Pancreas (tissue), 10 donors: ENCODE measurements around the gene CYP2A13. TPM values are rescaled to one million over a fixed set of nuclear protein-coding genes. Genes with fewer than 3 reads are reported as not detected.
A peak's percentile ranks its signal among the peaks of the same experiment; 100 is the strongest.
"Not testable (repeated sequence)": the region's sequence is repeated elsewhere in the genome, so short reads cannot be mapped to it uniquely, and the experiment has no call there.

ENCODE experiments used
- ATAC-seq, 4 donors: fragments of 200-7000 bp; cut with Tn5 transposase; one replicate each; pipeline versions ENCODE4 v1.8.0 to v1.9.1; 2020; ENCODE audit warnings: mild to moderate bottlenecking in 4 of 4, moderate library complexity in 4 of 4
- DNase-seq, 6 donors: peaks; one replicate each; pipeline ENCODE4 v3.0.0-alpha.2; 2020
- FAIRE-seq: peaks from 2 replicates; lab custom pipeline; 2012; peaks lifted over from hg19 to GRCh38; lab: Jason Lieb, UNC
- H3K27ac ChIP-seq, 4 donors: fragments of 200-600 bp; sonication (generic); 1 replicate in 3 of 4; 2 replicates in 1 of 4; pipeline versions ENCODE4 v1.5.0 to v1.8.0; 2020
- H3K27me3 ChIP-seq, 4 donors: fragments of 200-600 bp; one replicate each; pipeline ENCODE4 v1.8.0; 2021
- H3K36me3 ChIP-seq, 3 donors: fragments of 200-600 bp; sonication (generic) in 1 of 3; one replicate each; pipeline versions ENCODE4 v1.5.0 to v1.8.0; 2020 to 2021
- H3K4me1 ChIP-seq, 3 donors: fragments of 200-600 bp; one replicate each; pipeline ENCODE4 v1.8.0; 2021
- H3K4me3 ChIP-seq, 4 donors: fragments of 200-600 bp; sonication (generic) in 2 of 4; one replicate each; pipeline versions ENCODE4 v1.5.0 to v1.8.0; 2020 to 2021
- H3K9me3 ChIP-seq, 4 donors: fragments of 200-600 bp; one replicate each; pipeline ENCODE4 v1.8.0; 2021
- WGBS, 2 donors: extraction: QIAGEN DNeasy Blood & Tissue Kit; methylation state at CpG; one replicate each; pipeline ENCODE4 v1.1.7; 2013; 5-methylcytosine and 5-hydroxymethylcytosine counted together
- intact Hi-C, 3 donors: fragments of 100-400 bp; cut with DNase I; formaldehyde crosslinking; loops; one replicate each; pipeline versions ENCODE4 v1.11.1 to v1.14.2; 2022
- polyA plus RNA-seq, 2 donors: library from polyadenylated mRNA; stranded (reverse); fragments of 200-250 nt; gene quantifications; one replicate each; pipeline ENCODE4 v1.2.3, GENCODE V29; 2013
- total RNA-seq, 6 donors: library from RNA; stranded (reverse); fragmentation: NEBNext Ultra II Directional in 4 of 6; extraction: Animal tissue kit (Norgen Biotek cat#: 25700) in 4 of 6; gene quantifications; one replicate each; pipeline versions ENCODE4 v1.2.1 to v1.2.4, GENCODE V29; 2021 to 2023
- TF ChIP-seq, protein P1 (sequence below), 4 donors: fragments of 200-600 bp; sonication (generic) in 3 of 4; IDR thresholded peaks; one replicate each; pipeline versions ENCODE4 v1.5.0 to v1.8.0; 2021; ENCODE audit warnings: antibody characterized with exemption in 4 of 4
- donor health status: healthy with polysubstance abuse.
- donor health status: DM: no; HTN: no; CAD: no; lungs with moderate emphysema.
- donor health status: DM: no; HTN: no; CAD: no.
- donor health status: control.
- donor health status: control.
- donor health status: Bipolar disorder and iron deficiency.
- donor health status: DM: yes; HTN: yes; CAD: no.
- donor health status: DM: no; HTN: no; CAD: no.
- donor health status: DM: no; HTN: no; CAD: no.
- donor health status: DM: yes; HTN: yes; CAD: no.

CYP2A13 gene
- total and polyA plus RNA-seq, 8 donors: not detected

DNA sequence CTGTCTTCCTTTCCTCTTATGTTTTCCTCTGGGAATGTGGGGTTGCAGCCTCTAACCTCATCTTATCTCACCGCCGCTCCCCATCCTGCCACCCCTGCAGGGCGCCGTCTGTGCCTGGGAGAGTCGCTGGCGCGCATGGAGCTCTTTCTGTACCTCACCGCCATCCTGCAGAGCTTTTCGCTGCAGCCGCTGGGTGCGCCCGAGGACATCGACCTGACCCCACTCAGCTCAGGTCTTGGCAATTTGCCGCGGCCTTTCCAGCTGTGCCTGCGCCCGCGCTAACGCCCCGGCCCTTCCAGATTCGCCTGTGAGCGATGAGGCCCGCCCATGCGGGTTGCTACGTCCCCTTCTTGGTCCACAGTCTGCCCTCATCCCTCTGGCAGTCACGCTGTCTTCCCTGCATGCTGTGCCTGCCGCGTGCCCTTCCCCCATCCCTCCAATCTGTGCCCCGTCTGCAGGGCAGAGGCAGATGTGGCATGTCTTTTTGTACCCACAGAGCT, 39.6 kb downstream of the CYP2A13 start:
- intact Hi-C loops, H3K4me1 ChIP-seq, H3K36me3 ChIP-seq, H3K27me3 ChIP-seq, FAIRE-seq, H3K27ac ChIP-seq, H3K9me3 ChIP-seq: not testable (repeated sequence)
- DNase-seq (peak; percentile 57 to 89 (median 81)), ATAC-seq (peak; percentile 91 to 97 (median 96))
- peak overlapping the region in 1 of 4 donors; percentile 20 for H3K4me3 ChIP-seq
- TF ChIP-seq, protein P1, sequence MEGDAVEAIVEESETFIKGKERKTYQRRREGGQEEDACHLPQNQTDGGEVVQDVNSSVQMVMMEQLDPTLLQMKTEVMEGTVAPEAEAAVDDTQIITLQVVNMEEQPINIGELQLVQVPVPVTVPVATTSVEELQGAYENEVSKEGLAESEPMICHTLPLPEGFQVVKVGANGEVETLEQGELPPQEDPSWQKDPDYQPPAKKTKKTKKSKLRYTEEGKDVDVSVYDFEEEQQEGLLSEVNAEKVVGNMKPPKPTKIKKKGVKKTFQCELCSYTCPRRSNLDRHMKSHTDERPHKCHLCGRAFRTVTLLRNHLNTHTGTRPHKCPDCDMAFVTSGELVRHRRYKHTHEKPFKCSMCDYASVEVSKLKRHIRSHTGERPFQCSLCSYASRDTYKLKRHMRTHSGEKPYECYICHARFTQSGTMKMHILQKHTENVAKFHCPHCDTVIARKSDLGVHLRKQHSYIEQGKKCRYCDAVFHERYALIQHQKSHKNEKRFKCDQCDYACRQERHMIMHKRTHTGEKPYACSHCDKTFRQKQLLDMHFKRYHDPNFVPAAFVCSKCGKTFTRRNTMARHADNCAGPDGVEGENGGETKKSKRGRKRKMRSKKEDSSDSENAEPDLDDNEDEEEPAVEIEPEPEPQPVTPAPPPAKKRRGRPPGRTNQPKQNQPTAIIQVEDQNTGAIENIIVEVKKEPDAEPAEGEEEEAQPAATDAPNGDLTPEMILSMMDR (IDR thresholded peaks at IDR 0.05): peak in 1 of 4 donors; percentile 13
- WGBS, 2 donors: 2% methylated on average over 16 to 29 of the region's 29 CpGs

DNA sequence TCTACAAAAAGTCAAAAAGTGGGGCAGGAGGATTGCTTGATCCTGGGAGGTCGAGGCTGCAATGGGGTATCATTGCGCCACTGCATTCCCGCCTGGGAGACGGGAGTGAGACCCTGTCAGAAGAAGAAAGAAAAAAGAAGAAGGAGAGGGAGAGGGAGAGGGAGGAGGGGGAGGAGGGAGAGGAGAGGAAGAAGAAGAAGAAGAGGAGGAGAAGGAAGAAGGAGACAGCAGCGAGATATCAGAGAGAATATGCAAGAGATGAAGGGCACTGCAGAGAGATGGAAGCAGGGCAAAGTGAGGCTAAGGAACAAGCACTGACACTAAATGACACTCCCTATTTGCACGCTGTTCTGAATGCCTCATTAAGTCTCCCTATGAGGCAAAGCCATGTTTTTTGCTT, 40.4 kb downstream of the CYP2A13 start:
- Histone ChIP-seq H3K4me1 (no peaks in the 10 kb centered on the region), H3K27me3 (no peaks in the 10 kb centered on the region), H3K4me3 (no peak overlapping the region), H3K9me3 (no peaks in the 10 kb centered on the region), H3K36me3 (no peaks in the 10 kb centered on the region), H3K27ac (no peak overlapping the region)
- ATAC-seq (no peak), DNase-seq (no peak), FAIRE-seq (no peak)
- WGBS, 2 donors: 52 to 71% methylated on average over 6 of the region's 6 CpGs
- TF ChIP-seq, protein P1 (IDR thresholded peaks at IDR 0.05): no peak
- intact Hi-C loops: no loop called here

DNA sequence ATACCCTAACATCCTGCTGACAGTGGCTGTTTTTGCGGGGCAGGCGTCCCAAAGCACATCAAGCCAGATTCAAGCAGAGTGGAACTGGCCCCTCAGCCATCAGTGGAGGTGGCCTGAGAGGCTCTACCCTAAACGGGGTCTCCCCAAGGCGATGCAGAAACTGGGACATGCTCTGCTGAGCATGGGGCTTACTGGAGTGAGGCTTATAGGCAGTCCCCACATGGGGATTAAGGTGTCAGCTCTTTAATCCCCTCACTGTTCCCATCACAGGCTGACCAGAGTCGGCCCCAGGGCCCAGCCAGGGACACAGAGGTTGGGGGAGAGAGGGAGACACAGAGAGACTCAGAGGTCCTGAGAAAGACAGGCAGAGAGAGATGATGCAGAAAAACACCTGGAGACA, 42.9 kb downstream of the CYP2A13 start:
- WGBS, 2 donors: 49 to 58% methylated on average over 5 of the region's 5 CpGs
- Histone ChIP-seq H3K36me3 (no peaks in the 10 kb centered on the region), H3K27me3 (no peaks in the 10 kb centered on the region), H3K4me3 (no peak overlapping the region), H3K4me1 (no peaks in the 10 kb centered on the region), H3K9me3 (no peaks in the 10 kb centered on the region), H3K27ac (no peak overlapping the region)
- FAIRE-seq (no peak), DNase-seq (no peak), ATAC-seq (no peak)
- intact Hi-C loops: no loop called here
- TF ChIP-seq, protein P1 (IDR thresholded peaks at IDR 0.05): no peak

- Histone ChIP-seq H3K4me1 (no peaks in the 10 kb centered on the region), H3K27me3 (no peaks in the 10 kb centered on the region), H3K4me3 (no peak overlapping the region), H3K36me3 (no peaks in the 10 kb centered on the region), H3K9me3 (no peaks in the 10 kb centered on the region), H3K27ac (no peak overlapping the region)
- ATAC-seq (no peak), FAIRE-seq (no peak), DNase-seq (peak in 1 of 6 donors; percentile 14)
- TF ChIP-seq, protein P1 (IDR thresholded peaks at IDR 0.05): no peak
- 33 to 42% methylated on average over 1 to 2 of the region's 3 CpGs for WGBS, 2 donors
- intact Hi-C loops: no loop called here
These were observed 45.0 kb downstream of the CYP2A13 start for GRCh38 chr19:41133260-41133659.

GRCh38 chr19:41134616-41135015, 46.4 kb downstream of the CYP2A13 start:
- Histone ChIP-seq H3K4me3 (no peak overlapping the region), H3K36me3 (no peaks in the 10 kb centered on the region), H3K4me1 (no peaks in the 10 kb centered on the region), H3K27me3 (no peaks in the 10 kb centered on the region), H3K27ac (no peak overlapping the region), H3K9me3 (no peaks in the 10 kb centered on the region)
- ATAC-seq (no peak), DNase-seq (peak in 1 of 6 donors; percentile 35), FAIRE-seq (no peak)
- WGBS, 2 donors: 75% methylated on average over 20 of the region's 20 CpGs
- intact Hi-C loops: no loop called here
- TF ChIP-seq, protein P1 (IDR thresholded peaks at IDR 0.05): no peak

DNA sequence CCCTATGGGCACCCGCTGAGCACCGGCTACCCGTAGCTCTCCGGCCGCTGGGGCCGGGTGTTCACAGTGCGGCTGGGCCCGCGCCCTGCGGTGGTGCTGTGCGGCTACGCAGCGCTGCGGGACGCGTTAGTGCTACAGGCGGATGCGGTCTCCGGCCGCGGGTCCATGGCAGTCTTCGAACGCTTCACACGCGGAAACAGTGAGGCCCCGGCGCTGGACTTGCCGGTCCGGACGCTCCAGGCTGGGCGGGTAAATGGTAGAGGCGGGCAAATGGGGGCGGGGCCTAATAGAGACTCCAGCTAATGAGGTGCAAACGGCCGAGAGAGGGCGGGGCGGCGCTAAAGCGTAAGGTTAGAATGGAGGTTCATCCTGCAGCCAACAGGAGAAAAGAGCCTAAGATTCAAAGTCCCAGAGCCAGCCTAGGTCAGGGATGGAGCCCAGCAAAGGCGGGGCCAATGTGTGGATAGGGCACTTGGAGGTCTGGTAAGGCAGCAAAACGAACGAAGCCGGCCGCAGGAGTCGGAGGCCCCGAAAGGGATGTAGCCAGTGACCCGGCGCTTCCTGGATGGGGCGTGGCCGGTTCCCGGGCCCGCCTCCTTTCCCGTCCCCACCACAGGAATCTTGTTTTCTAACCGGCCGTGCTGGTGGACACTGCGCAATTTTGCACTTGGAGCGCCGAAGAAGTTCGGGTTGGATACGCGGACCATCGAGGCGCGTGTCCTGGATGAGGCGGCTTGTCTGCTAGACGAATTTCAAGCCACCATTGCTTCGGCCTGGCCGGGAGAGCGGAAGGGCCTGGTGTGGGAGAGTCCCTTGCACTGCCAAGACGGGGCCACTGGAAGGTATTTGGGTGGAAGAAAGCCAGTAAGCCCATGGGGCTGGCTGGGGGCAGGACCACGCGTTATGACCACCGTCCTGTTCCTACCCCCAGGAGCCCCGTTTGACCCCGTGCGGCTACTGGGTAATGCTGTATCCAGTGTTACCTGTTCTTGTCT, 47.4 kb downstream of the CYP2A13 start:
- FAIRE-seq (peak; percentile 45), ATAC-seq (peak; percentile 94 to 98 (median 98)), DNase-seq (peak; percentile 24 to 82 (median 56))
- intact Hi-C loops, H3K36me3 ChIP-seq, H3K27me3 ChIP-seq, H3K9me3 ChIP-seq, H3K4me1 ChIP-seq: not testable (repeated sequence)
- peak overlapping the region in 3 of 4 donors; percentile 6 to 45 (median 37) for H3K4me3 ChIP-seq
- peak overlapping the region in 2 of 4 donors; percentile 2 to 58 for H3K27ac ChIP-seq
- WGBS, 2 donors: 11 to 16% methylated on average over 49 to 60 of the region's 76 CpGs
